ENCODE data around the gene AHSG. TPM values are rescaled to one million over a fixed set of nuclear protein-coding genes. Genes with fewer than 3 reads are reported as not detected.

Gene AHSG
- total RNA-seq, 1 donor from 2014 or later = not detected

GRCh38 chr3:186640929-186641328 lies 28.1 kb downstream of the AHSG start:
- Histone ChIP-seq H3K36me3 (ENCODE audit: control insufficient read depth, insufficient read depth, low read length) (no peaks in the 10 kb centered on the region), H3K27me3 (ENCODE audit: control insufficient read depth, insufficient read depth, low read length) (no peaks in the 10 kb centered on the region), H3K4me3 (ENCODE audit: low read depth, low read length) (no peak overlapping the region)
- FAIRE-seq (no peak), DNase-seq (ENCODE audit: low read depth) (no peak)
- no peak for TF ChIP-seq CTCF (IDR thresholded peaks at IDR 0.05; ENCODE audit: insufficient read depth, low read length, severe bottlenecking)

DNA sequence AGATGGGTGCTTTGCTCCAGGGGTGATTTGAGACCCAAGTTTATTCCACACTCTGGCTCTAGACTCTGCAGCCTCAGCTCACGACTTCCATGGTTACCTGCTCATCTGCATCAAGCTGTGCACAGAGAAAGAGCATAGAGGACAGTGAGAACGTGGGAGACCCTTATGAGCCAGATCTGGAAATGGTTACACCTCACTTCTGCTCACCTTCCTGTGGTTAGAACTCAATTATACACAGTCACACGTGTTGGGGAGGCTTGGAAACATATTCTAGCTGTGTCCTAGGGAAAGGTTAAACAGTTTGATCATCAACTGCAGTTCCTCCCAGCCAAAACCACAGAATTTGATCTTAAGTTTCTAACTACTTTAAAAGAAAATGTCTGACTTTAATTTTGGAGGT lies 29.2 kb downstream of the AHSG start:
- FAIRE-seq (no peak), DNase-seq (ENCODE audit: low read depth) (no peak)
- Histone ChIP-seq H3K27me3 (ENCODE audit: control insufficient read depth, insufficient read depth, low read length) (no peaks in the 10 kb centered on the region), H3K4me3 (ENCODE audit: low read depth, low read length) (no peak overlapping the region), H3K36me3 (ENCODE audit: control insufficient read depth, insufficient read depth, low read length) (no peaks in the 10 kb centered on the region)
- TF ChIP-seq CTCF (IDR thresholded peaks at IDR 0.05; ENCODE audit: insufficient read depth, low read length, severe bottlenecking) = no peak

GRCh38 chr3:186643493-186643892 lies 30.6 kb downstream of the AHSG start:
- Histone ChIP-seq H3K27me3 (ENCODE audit: control insufficient read depth, insufficient read depth, low read length) (no peaks in the 10 kb centered on the region), H3K36me3 (ENCODE audit: control insufficient read depth, insufficient read depth, low read length) (no peaks in the 10 kb centered on the region), H3K4me3 (ENCODE audit: low read depth, low read length) (no peak overlapping the region)
- TF ChIP-seq CTCF (IDR thresholded peaks at IDR 0.05; ENCODE audit: insufficient read depth, low read length, severe bottlenecking) = no peak
- peak; percentile 42 for DNase-seq (ENCODE audit: low read depth)
- peak; percentile 18 for FAIRE-seq

DNA sequence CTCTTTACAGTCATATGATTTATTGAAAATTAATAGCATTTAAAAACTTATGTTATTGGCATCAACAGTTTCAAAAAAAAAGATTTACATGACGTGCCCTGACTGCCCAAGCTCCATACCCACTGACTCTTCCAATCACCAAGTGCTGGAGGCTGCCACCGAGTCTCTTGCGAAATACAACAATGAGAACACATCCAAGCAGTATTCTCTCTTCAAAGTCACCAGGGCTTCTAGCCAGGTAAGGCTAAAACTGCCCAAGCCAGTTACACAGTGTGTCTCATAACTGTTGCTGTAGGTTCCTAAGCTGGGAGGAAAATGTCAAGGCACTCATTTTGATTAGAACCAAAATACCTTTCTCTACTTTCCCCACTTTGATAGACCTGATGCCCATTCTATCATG lies 31.8 kb downstream of the AHSG start:
- peak; percentile 93 for FAIRE-seq

DNA sequence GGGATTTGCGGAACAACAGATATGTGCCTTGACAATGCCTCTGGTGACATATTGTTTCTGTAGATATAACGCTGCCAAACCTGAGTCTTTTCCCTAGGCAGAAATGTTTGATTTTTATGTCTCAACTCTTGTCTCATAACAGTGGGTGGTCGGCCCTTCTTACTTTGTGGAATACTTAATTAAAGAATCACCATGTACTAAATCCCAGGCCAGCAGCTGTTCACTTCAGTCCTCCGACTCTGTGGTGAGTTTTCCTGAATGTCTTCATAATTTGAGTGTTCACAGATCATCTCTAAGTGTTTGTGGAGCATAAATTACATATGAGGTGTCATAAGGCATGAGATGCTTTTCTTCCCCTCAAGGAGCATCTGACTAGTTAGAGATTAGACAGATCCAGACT lies 33.2 kb downstream of the AHSG start:
- no peak for TF ChIP-seq CTCF (IDR thresholded peaks at IDR 0.05; ENCODE audit: insufficient read depth, low read length, severe bottlenecking)

More for the DNA sequence above, 31.8 kb downstream of the AHSG start:
- Histone ChIP-seq H3K4me3 (ENCODE audit: low read depth, low read length) (no peak overlapping the region), H3K27me3 (ENCODE audit: control insufficient read depth, insufficient read depth, low read length) (no peaks in the 10 kb centered on the region), H3K36me3 (ENCODE audit: control insufficient read depth, insufficient read depth, low read length) (no peaks in the 10 kb centered on the region)
- peak; percentile 87 for DNase-seq (ENCODE audit: low read depth)
- TF ChIP-seq CTCF (IDR thresholded peaks at IDR 0.05; ENCODE audit: insufficient read depth, low read length, severe bottlenecking) = no peak

GRCh38 chr3:186646841-186647240 lies 34.0 kb downstream of the AHSG start:
- no peak for FAIRE-seq
- TF ChIP-seq CTCF (IDR thresholded peaks at IDR 0.05; ENCODE audit: insufficient read depth, low read length, severe bottlenecking) = no peak
- no peaks in the 10 kb centered on the region for H3K36me3 ChIP-seq (ENCODE audit: control insufficient read depth, insufficient read depth, low read length)
- H3K27me3 ChIP-seq (ENCODE audit: control insufficient read depth, insufficient read depth, low read length) = no peaks in the 10 kb centered on the region
- H3K4me3 ChIP-seq (ENCODE audit: low read depth, low read length) = no peak overlapping the region
- DNase-seq (ENCODE audit: low read depth) = no peak

More for the DNA sequence above, 33.2 kb downstream of the AHSG start:
- H3K27me3 ChIP-seq (ENCODE audit: control insufficient read depth, insufficient read depth, low read length) = no peaks in the 10 kb centered on the region
- no peak for DNase-seq (ENCODE audit: low read depth)
- no peaks in the 10 kb centered on the region for H3K36me3 ChIP-seq (ENCODE audit: control insufficient read depth, insufficient read depth, low read length)
- no peak overlapping the region for H3K4me3 ChIP-seq (ENCODE audit: low read depth, low read length)
- FAIRE-seq = no peak

All from bronchial epithelial cell (primary cell).